NCI-H1048 (cell line): ENCODE measurements around the gene NINJ1.

Experiments
- DNase-seq: peaks from one replicate; lab custom pipeline; 2025; lab: John Stamatoyannopoulos, UW

Gene NINJ1, protein sequence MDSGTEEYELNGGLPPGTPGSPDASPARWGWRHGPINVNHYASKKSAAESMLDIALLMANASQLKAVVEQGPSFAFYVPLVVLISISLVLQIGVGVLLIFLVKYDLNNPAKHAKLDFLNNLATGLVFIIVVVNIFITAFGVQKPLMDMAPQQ

GRCh38 chr9:93134015-93134739, at the start of gene NINJ1:
TSS of gene NINJ1 (minus strand) at chr9:93134251. CDS start at chr9:93134217, 34 bp downstream.
- DNase-seq, result no peak

GRCh38 chr9:93183131-93183662, 49.1 kb upstream of the NINJ1 start:
- no peak for DNase-seq

GRCh38 chr9:93182572-93182971, 48.5 kb upstream of the NINJ1 start:
- no peak for DNase-seq

DNA sequence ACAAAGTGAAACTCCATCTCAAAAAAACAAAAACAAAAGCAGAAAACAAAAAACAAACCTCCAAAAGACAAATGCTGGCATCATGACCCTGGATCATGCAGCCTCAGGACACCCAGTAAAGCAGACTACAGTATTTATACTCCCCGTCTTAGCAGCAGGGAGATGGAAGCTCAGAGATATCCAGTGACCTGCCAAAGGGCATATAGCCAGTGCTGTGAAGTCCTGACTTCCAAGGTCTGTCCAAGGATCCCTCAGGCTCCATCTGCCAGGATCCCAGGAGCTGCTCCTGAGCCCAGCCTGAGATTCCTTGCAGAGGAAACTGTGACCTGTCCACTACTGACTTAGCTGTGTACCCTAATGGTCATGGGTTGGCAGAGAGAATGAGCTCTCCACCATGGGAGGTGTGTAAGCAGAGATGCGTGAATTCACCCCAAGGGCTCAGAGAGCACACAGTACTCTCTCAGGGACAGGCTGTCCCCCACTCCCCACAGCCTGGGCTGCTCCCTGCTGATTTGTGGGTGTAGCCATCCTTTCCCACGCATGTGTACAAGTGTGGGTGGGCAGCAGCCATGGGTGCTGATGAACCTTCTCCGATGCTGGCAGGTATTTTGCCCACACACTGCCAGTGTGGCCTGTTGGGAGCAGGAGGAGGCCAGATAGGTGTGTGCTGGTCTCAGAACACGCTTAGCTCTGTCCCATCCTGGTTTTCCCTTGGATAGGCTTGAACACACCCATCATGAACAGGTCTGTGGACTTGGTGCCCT, 47.8 kb upstream of the NINJ1 start:
- DNase-seq, result no peak

DNA sequence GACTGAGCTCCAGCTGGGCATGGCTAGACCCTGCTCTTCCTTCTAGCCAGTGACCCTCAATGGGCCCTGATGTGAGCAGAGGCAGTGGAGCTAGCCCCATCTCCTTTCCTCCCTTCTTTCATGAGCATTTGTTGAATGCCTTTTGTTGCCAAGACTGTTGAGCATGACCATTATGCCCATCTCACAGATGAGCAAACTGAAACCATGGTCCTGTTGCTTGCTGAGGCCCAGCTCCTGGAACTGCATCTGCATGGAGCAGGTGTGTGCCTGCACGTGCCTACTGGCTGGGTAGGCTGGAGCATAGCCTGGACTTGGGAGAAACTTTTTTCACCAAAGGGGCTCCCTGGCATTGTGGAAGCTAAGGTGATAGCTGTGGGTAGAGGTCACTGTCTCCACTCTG, 46.9 kb upstream of the NINJ1 start:
- no peak for DNase-seq

DNA sequence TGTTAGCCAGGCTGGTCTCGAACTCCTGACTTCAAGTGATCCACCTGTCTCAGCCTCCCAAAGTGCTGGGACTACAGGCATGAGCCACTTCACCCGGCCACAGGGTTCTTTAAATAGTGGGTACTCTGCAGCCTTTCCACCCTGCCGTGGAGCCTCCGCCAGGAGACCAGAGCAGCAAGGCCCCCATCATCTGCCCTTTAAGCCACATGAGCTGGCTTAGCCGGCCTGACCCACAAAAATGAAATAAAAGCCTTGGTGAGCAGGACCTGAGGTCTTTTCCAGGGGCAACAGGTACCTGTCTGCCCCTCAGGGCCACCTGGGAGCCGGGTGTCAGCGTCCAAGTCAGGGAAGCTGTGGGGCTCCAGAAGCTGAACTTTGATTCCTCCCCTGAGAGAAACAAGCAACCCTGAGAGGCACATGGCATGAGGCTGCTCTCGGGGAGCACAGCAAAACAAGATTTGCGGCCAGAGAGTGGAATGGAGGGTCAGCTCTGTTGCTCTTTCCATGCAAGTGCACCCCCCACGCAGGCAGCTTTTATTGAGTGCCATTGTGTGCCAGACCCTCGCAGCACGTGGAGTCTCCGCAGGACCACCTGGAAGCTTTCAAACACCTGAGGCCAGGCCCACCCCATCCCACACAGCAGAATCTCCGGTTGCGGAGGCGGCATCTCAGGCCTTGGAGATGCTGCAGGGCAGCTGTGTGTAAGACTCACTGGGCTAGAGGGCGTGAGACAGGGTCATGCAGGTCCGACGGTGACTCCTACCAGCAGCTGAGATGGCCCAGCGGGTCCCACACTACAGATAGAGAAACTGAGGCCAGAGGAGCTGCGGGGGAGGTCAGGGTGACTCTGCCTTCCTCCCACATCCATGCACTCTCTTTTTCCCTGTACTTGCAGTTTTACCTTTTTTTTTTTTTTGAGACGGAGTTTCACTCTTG, 45.1 kb upstream of the NINJ1 start:
- no peak for DNase-seq

DNA sequence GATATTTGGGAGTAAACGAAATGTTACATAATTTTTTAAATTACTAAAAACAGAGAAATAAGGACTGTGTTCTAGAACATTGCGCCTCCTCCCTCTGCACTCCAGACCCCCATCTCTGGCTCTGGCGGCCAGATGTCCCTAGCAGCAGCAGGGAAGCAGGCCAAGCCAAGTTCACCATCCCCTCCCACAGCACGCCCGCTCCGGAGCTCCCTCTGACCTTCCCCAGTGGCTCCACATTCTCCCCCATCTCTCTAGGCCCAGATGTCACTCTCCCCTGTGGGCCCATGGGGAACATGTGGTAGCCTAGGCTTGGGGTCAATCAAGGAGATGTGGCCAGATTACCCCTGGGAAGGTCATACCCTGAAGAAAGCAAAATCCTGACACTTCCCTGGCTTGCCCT, 43.6 kb upstream of the NINJ1 start:
- no peak for DNase-seq

GRCh38 chr9:93174976-93175375, 40.9 kb upstream of the NINJ1 start:
- no peak for DNase-seq

- no peak for DNase-seq
These were observed 39.5 kb upstream of the NINJ1 start for GRCh38 chr9:93173365-93174051.

- no peak for DNase-seq
These were observed 38.8 kb upstream of the NINJ1 start for GRCh38 chr9:93172666-93173364.

DNA sequence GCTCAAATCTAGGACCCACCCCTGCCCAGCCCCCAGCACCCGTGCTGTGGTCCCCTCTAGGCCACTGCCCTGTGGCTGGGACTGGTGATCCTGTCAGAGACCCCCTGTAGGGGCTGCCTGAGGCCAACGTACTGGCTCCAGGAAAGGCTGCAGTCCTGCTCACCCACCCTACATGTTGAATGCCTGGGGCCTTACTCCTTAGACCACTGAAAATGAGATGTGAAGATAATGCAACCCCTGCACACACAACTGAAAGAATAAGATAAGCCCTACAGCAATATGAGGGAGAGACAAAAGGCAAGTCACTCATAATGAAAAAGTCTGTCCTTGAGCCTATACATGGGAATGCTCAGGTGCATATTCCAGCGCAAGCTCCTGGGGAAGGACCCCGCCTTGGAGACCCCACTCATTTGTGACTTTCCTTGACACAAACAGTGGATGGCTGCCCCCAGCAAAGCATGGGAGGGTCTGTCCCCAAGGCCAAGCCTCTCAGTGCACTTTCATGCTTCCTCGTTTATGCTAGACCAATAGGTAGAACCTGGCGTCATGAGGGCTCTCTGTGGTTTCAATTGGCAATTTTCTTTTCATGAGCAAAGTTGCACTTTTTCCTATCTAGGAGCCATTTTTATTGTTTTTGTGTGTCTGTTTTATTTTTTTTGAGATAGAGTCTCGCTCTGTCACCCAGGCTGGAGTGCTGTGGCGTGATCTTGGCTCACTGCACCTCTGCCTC, 37.4 kb upstream of the NINJ1 start:
- DNase-seq, result no peak

GRCh38 chr9:93170571-93170970, 36.5 kb upstream of the NINJ1 start:
- no peak for DNase-seq

DNA sequence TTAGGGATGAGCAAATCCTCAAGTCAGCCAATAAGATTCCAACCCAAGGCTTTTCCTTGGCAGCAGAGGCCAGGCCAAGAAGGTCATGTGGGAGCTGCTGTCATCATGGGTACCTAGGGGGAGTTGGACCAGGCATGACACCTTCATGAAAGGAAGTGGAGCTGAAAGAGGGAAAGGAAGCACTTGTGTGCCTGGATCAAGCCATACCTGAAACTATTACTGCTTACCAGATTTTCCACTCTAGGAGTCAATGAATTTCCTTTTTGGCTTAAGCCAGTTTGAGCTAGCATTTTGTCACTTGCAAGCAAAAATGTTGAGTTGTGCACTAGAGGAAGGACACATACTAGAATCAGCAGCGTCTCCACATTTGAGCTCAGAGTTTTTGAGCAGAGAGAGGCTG, 35.4 kb upstream of the NINJ1 start:
- DNase-seq, result no peak

DNA sequence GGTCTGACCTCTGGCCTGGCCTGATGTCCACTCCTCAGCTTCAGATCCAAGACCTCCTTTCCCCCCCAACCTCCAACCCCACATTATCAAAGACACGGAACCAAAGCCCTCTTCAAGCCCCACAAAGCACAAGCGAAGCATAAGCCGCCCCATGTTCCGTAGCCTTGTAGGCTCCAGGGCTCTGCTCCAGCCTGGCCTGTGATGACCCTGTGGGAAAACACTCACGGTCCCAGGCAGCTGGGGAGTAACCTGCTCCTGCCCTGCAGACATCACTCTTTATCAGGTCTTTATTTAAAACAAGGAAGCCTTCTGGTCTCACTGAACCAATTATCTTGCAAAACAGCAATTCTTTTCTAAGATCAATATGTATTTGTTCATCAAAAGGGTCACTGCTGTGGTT, 34.5 kb upstream of the NINJ1 start:
- DNase-seq, result no peak

GRCh38 chr9:93167838-93168237, 33.8 kb upstream of the NINJ1 start:
- no peak for DNase-seq

DNA sequence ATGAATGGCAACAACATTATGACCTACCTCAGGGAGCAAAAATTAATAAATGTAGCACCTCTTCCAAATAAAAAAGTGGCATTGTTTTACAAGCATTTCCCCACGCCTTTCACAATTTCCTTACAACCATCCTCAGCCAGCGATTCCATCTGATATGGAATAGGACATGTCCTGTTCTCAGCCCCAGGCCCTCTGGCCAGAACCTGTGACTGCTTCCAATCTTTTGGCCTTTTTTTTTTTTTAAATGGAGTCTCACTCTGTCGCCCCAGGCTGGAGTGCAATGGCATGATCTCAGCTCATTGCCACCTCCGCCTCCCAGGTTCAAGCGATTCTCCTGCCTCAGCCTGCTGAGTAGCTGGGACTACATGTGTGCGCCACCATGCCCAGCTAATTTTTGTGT, 33.1 kb upstream of the NINJ1 start:
- no peak for DNase-seq

- no peak for DNase-seq
These were observed 32.6 kb upstream of the NINJ1 start for GRCh38 chr9:93166699-93167098.

- DNase-seq, result no peak
These were observed 30.0 kb upstream of the NINJ1 start for GRCh38 chr9:93164085-93164484.

GRCh38 chr9:93161786-93162562, 27.9 kb upstream of the NINJ1 start:
- no peak for DNase-seq
